Nephron progenitor cell (in vitro differentiated cells): ENCODE measurements around the gene GALNT18.

ENCODE experiments used
- DNase-seq: peaks from one replicate; pipeline ENCODE4 v3.0.0; 2021
- H3K27ac Mint-ChIP-seq: 2 replicates; pipeline ENCODE4 v1.8.0; 2021; ENCODE audit warnings: mild to moderate bottlenecking, moderate library complexity, mixed read lengths
- H3K27me3 Mint-ChIP-seq: 2 replicates; pipeline ENCODE4 v1.8.0; 2021; ENCODE audit warnings: mild to moderate bottlenecking, low read depth, mixed read lengths; ENCODE audit not compliant: poor library complexity
- H3K36me3 Mint-ChIP-seq: 2 replicates; pipeline ENCODE4 v1.8.0; 2021; ENCODE audit warnings: low read depth, mixed read lengths
- H3K4me1 Mint-ChIP-seq: 2 replicates; pipeline ENCODE4 v1.8.0; 2021; ENCODE audit warnings: mixed read lengths
- H3K4me3 Mint-ChIP-seq: 2 replicates; pipeline ENCODE4 v1.8.0; 2021; ENCODE audit warnings: mild to moderate bottlenecking, moderate library complexity, mixed read lengths
- H3K9me3 Mint-ChIP-seq: 2 replicates; pipeline ENCODE4 v1.8.0; 2021; ENCODE audit warnings: mild to moderate bottlenecking, moderate library complexity, mixed read lengths
- CTCF ChIP-seq: fragments of 200-600 bp; sonication (generic); IDR thresholded peaks from 2 replicates; pipeline ENCODE4 v1.5.0; 2021; ENCODE audit warnings: antibody characterized with exemption

The GALNT18 gene

DNA sequence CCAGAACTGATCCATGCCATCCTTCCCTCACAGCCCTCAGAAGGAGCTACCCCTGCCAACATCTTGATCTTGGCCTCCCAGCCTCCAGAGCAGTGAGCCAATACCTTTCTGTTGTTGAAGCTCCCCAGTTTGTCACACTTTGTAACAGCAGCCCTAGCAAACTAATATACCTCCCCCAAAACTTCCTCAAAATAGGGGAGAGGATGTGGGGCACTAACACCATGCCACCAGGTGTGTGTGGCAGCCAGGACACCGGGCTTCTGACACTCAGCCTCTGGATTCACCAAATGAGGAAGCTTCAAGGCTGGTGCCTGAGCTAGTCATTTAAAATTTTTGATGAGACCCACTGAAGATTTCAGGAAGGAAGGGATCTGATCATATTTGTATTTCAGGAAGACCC lies 353.7 kb downstream of the GALNT18 start:
- TF ChIP-seq CTCF: no peak
- H3K27ac Mint-ChIP-seq: no peak overlapping the region
- H3K4me1 Mint-ChIP-seq: peaks cover 27% of the 10 kb centered on the region
- H3K4me3 Mint-ChIP-seq: no peak overlapping the region
- peaks cover 9% of the 10 kb centered on the region for H3K27me3 Mint-ChIP-seq
- no peaks in the 10 kb centered on the region for H3K36me3 Mint-ChIP-seq
- H3K9me3 Mint-ChIP-seq: no peaks in the 10 kb centered on the region
- no peak for DNase-seq

DNA sequence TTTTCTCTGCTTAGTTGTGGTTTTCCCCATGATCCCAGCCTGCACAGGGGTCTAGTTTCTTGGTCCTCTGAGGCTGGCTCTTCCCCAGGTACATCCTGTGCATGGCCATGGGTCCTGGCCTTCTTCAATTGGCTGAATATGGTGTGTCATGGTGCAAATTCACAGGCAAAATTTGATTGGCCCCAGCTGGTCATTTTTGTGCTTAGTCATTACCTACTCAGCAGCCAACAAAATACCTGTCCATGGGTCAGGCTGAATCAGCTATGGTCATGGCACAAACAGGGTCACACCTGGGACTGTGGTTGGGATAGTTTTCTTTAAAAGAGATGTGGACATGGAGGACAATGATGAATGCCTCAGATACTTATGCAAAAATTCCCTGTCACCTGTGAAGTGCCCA lies 354.5 kb downstream of the GALNT18 start:
- no peak for DNase-seq
- TF ChIP-seq CTCF: no peak
- no peaks in the 10 kb centered on the region for H3K36me3 Mint-ChIP-seq
- no peak overlapping the region for H3K4me3 Mint-ChIP-seq
- no peaks in the 10 kb centered on the region for H3K9me3 Mint-ChIP-seq
- peaks cover 35% of the 10 kb centered on the region for H3K4me1 Mint-ChIP-seq
- no peak overlapping the region for H3K27ac Mint-ChIP-seq
- H3K27me3 Mint-ChIP-seq: peaks cover 5% of the 10 kb centered on the region

DNA sequence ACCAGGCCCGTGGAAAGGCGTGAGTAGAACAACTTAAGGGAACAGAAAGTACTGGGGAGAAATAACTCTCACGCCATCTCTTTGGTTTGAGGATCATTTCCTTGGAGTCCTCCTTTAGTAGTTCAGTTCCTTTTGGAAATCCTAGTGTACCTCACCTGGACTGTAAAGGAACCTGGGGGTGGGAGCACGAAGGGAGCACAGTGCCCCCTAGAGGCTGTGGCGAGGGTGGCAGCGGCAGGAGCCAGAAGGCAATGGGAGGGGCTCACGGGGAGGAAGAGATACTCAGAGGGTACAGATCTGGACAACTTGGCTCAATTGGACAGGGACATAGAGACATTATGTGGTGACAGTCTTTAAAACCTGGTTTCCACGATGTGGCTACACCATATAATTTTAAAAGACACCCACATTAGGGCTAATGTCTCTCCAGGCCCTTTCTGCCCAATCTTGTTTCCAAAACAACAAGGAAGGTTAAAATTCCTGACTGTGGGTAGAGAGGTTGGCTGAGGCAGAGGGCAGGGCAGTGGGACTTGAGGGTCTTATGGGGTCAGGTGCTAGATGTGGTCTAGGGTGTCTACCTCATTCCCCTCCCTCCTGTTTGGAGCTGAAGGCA lies 355.7 kb downstream of the GALNT18 start:
- H3K27ac Mint-ChIP-seq: no peak overlapping the region
- H3K9me3 Mint-ChIP-seq: no peaks in the 10 kb centered on the region
- peaks cover 10% of the 10 kb centered on the region for H3K27me3 Mint-ChIP-seq
- peak; percentile 80 for TF ChIP-seq CTCF
- no peak overlapping the region for H3K4me3 Mint-ChIP-seq
- DNase-seq: peak; percentile 67
- peaks cover 47% of the 10 kb centered on the region for H3K4me1 Mint-ChIP-seq
- no peaks in the 10 kb centered on the region for H3K36me3 Mint-ChIP-seq

DNA sequence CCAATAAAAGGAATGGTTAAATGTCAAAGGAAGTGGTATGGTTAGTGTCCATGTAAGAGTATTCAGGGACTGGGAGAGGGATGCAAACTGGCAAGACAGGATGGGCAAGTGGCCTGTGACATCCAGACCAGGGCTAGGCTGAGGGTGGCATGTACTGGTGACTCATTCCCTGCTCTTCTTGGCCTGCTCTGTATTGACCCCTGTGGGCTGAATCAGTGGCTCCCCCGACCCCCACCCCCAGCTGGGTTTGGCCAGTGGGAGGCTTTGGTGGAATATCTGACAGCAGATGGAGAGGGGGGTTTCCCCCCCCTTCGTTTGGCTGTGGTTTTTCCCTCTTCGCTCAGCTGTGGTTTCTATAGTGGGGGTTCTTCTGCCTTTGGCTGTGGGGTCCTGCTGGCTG lies 356.5 kb downstream of the GALNT18 start:
- Mint-ChIP-seq H3K27ac (no peak overlapping the region), H3K36me3 (no peaks in the 10 kb centered on the region), H3K9me3 (no peaks in the 10 kb centered on the region), H3K27me3 (peaks cover 10% of the 10 kb centered on the region), H3K4me3 (no peak overlapping the region), H3K4me1 (peaks cover 50% of the 10 kb centered on the region)
- TF ChIP-seq CTCF: no peak
- no peak for DNase-seq

DNA sequence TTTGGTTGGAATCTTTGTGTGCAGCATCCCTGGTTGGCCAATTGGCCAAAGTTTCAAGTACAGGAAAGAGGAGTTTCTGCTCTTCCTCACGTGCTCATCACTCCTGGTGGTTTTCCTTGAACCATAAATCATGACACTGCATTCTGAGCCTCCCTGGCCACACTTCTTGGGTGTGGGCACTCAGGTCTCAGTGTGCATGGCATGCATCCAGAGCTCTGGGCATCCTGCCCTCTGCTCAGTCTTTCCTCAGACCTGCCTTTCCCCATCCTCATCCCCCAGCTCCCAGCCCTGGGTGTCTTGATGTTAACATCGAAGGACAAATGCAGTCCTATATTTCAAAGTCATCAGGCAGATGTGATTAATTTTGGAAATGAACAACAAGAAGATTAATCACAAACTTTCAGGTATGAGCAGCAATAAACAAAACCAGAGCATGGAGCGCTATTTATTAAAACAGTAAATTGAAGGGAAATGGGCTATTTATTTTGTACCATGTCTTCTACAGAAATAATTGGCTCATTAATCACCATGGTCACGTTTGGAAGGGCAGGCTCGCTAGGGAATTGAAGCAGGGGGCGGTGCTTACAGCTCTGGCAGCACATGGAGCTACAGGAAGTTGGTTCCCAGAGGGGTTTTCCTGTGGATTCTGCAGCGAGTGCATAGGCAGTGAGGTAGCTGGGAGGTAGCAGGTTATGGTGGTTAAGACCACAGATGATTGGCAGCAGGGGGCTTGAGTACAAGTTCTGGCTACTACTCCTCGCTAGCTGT lies 358.4 kb downstream of the GALNT18 start:
- H3K27me3 Mint-ChIP-seq: peaks cover 10% of the 10 kb centered on the region
- H3K36me3 Mint-ChIP-seq: no peaks in the 10 kb centered on the region
- no peaks in the 10 kb centered on the region for H3K9me3 Mint-ChIP-seq
- no peak overlapping the region for H3K4me3 Mint-ChIP-seq
- H3K4me1 Mint-ChIP-seq: peaks cover 41% of the 10 kb centered on the region
- DNase-seq: peak; percentile 61
- TF ChIP-seq CTCF: no peak
- H3K27ac Mint-ChIP-seq: no peak overlapping the region
